ENCODE results near the gene GRIN3A. TPM values are rescaled to one million over a fixed set of nuclear protein-coding genes. Genes with fewer than 3 reads are reported as not detected.
"Not testable (repeated sequence)": the region's sequence is repeated elsewhere in the genome, so short reads cannot be mapped to it uniquely, and the experiment has no call there.

GRIN3A gene
- 6.9 TPM for total RNA-seq

- DNase-seq: peak; percentile 45
Observed at GRCh38 chr9:101738566-101739183, at the start of gene GRIN3A. GRIN3A (minus strand) TSS chr9:101738647; CDS start chr9:101737979, 668 bp downstream.

DNA sequence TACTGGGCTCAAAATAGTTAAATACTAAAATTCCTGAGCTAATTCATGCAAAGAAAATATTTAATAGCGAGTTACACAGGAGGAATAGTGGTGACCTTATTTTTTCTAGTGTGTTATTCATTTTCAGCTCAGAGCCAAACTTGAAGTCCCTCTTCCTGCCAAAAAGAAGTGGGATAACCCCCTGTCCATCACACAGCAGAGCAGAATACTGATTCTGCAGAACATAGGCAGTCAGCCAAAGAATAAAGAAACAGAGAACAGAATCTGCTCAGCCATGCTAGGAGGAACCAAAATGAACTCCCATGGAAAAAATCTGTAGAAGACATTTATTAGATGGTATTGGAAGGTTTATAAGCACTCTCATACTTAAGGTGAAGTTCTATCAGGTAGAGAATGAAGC is 49.4 kb upstream of the GRIN3A start:
- DNase-seq: no peak

DNA sequence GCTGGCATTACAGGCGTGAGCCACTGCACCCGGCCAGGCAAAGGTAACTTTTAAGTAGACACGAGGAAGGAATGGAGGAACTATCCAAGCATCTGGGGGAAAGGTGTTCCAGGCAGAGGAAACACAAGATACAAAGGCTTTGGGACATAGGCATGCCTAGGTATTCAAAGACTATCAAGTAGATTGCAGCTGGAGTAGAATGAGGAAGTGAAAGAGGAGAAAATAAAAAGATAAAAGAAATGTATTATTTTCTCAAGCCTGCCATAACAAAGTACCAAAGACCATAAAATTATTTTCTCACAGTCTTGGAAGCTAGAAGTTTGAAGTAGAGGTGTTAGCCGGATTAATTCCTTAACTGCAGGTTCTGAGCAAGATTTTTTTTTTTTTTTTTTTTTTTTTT is 39.9 kb upstream of the GRIN3A start:
- no peak for DNase-seq

DNA sequence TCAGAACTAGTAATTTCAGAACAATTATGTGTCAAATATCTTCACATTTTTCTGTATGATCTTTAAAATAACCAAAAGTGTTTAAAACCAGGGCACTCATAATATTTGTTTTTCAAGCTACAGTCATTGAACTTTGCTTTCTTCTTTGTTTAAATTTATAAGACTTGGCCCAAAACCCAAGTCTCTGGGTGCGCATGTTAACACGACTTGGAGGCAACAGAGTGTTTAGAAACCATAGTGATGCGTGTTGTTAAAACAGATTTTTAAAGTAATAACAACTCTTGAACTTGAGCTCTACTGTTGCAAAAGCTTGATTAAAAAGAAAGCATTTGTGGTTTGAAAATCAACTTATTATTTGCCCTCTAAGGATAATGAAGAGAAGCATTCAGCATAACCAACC is 26.0 kb upstream of the GRIN3A start:
- no peak for DNase-seq

GRCh38 chr9:101758304-101758930 is 20.0 kb upstream of the GRIN3A start:
- no peak for DNase-seq

DNA sequence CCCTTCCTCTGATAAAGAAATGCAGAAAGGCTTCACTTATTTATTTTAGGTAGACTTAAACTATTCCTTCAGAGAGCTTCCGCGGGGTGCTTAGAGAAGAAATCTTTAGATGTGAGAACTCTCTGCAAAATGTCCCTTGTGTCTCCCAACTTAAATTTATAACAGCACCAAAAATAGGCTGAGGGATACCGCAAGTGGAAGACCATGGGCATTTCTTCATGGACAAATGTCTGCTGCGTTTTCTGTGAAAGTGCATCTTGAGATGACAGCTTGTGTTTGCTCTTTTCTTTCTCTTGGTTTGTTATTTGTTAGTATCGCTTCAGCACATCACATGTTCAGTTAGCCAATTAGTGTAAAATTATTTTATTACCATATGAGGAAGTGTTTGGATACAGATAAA is 15.3 kb upstream of the GRIN3A start:
- no peak for DNase-seq

GRCh38 chr9:101751895-101752294 is 13.4 kb upstream of the GRIN3A start:
- no peak for DNase-seq

DNA sequence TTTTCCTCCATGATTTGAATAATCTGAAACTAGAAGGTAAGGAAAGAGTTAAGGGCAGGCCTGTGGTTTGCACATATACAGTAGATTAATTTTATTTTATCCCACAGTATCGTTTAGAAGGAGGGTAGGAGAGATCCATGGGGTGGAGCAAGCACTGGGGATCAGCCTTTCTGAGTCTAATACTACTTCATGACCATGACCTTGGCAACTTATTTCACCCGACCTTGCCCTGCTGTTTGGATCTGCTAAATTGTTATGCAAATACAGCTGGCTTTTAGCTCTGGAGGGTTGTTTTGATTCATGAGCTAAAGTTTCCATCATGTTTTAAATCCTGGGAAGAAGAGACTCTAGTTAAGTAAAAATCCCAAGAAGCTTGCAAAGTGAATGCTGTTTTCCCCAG is 864 bp upstream of the GRIN3A start:
- no peak for DNase-seq

DNA sequence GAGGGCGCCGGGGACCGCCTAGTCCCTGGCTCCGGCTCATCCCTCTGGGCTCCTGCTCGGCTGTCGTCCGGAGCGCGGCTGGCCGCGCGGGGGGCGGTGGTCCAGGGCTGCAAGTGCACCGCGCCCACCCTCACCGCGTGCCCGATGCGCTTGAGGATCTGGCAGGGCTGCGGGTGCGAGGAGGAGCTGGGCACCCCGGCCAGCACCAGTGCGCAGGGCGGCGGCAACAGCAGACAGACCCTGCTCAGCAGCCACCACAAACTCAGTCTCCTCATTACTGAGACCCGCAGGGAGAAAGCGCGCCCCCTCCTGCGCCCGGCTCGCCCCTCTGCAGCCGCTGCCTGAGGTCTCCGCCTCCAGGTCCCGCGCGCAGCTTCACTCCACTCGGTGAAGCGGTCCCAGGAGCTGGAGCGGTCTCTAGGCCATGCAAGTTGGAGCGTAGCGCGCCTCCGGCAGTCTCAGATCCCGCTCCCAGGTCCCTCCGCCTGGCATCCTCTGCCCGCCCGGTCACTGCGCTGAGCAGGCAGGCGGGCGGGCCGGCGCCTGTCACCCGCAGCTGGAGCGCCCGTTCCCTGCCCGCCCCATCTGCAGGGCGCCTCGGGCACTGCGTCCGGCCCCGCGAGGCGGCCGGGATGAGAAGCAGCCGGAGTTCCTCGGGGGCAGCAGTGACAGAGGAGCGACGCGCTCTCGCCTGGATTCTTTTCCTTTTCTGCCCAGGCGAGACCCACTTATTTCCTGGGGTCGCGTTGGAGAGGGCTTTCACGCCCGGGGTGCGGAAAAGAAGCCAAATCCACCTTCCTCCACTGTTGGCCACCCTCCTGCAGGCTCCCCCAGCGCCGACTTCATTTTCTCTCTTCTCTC is 512 bp downstream of the GRIN3A start:
- DNase-seq: no peak

DNA sequence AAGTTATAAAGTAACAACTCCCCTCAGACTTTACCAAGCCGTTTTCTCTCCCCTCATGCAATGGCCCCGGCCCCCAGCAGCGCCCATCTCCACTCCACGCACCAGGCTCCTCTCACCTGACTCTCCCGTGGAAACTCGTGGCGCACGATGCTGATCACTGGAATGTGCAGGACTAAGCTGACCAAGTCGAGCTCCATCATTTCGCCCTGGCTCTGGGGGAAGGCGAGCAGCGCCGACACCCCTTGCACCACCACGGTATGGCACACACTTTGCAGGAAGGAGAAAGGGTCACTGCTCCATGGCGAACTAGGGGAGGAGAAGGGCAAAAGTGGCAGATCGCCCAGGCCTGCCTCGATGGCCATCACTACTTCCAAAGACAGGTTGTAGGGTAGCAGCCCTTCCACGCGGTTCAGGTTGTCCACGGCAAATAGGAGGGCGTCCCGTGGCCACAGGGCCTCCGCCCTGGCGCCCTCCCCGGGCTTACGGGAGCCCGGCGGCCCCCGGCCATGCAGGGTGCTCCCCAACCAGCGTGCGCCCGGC is 1.2 kb downstream of the GRIN3A start:
- no peak for DNase-seq

GRCh38 chr9:101736717-101737116 is 1.7 kb downstream of the GRIN3A start:
- no peak for DNase-seq

- no peak for DNase-seq
Observed at GRCh38 chr9:101731429-101731828, 7.0 kb downstream of the GRIN3A start.

- DNase-seq: no peak
Observed at GRCh38 chr9:101727612-101728524, 10.6 kb downstream of the GRIN3A start.

GRCh38 chr9:101724271-101724670 is 14.2 kb downstream of the GRIN3A start:
- not testable (repeated sequence) for DNase-seq

GRCh38 chr9:101718192-101718591 is 20.3 kb downstream of the GRIN3A start:
- DNase-seq: no peak

- no peak for DNase-seq
Observed at GRCh38 chr9:101716629-101717028, 21.8 kb downstream of the GRIN3A start.

- DNase-seq: no peak
Observed at GRCh38 chr9:101711330-101711941, 27.0 kb downstream of the GRIN3A start.

- DNase-seq: no peak
Observed at GRCh38 chr9:101708855-101709254, 29.6 kb downstream of the GRIN3A start.

DNA sequence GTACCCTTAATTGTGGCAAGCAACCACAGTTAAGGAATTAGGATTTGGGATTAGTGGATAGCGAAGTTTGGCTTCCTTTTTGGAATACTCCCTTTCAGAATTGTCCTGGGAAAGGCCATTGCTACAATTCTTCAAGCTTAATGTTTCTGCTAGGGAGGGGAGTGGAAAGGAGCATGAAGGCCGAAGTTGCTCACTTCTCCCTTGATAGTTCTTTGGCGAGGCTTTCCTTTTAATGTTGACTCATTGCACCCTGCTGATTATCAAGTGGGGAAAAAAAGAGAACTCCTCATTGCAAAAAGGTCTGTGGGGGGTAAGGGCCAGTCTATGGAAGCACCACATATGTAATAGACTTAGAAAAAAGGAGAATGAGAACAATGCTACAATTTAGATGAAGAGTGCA is 30.7 kb downstream of the GRIN3A start:
- no peak for DNase-seq

- no peak for DNase-seq
Observed at GRCh38 chr9:101706997-101707396, 31.4 kb downstream of the GRIN3A start.

DNA sequence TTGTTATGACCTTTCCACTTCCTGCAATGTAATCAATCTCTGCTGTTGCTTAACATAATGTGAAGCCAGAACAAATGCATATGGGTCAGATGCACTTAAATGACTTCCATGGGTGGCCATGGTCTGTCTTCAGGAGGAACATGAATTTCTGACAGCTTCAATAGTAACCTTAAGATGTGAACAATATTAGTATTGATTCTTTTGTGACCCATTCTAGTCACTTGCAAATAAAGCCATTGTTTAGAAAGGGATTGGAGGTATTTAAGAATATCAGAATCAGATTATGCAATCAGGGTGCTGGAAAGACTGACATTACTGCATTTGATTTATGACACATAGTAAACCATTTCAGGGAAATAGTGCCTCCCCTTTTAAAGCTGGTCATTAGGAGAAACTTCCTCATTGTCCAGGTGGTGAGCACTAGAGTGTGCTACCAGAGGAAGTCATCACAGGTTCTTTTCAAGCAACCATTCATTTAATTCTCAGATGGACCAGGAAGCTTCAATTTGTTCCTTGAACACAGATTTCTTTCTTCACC is 32.1 kb downstream of the GRIN3A start:
- DNase-seq: no peak

Measured in occipital lobe (tissue), 2 donors.